Panc1 (cell line): Measurements from ENCODE around the gene HES1.

Source experiments
- CTCF ChIP-seq: fragments of 450-650 bp; IDR thresholded peaks from 2 replicates; pipeline ENCODE4 v1.5.1; 2017; ENCODE audit warnings: mild to moderate bottlenecking
- REST ChIP-seq, 2 experiments: IDR thresholded peaks; 2 replicates each; pipeline ENCODE4 v1.6.1; 2011 to 2012; ENCODE audit warnings: low read depth in 2 of 2, control low read depth in 1 of 2, low read length in 1 of 2, mild to moderate bottlenecking in 1 of 2, moderate library complexity in 1 of 2; ENCODE audit not compliant: insufficient read depth in 1 of 2
- TCF7L2 ChIP-seq: IDR thresholded peaks from 2 replicates; pipeline ENCODE4 v1.6.1; 2011; ENCODE audit warnings: mild to moderate bottlenecking, low read depth, low read length, inconsistent platforms

GRCh38 chr3:194134757-194135515 is 1.0 kb upstream of the HES1 start:
- TF ChIP-seq CTCF: no peak
- TF ChIP-seq TCF7L2: peak; percentile 85
- TF ChIP-seq REST (IDR thresholded peaks at IDR 0.05; ENCODE audit: insufficient read depth in 1 of 2, low read depth in 2 of 2, low read length in 1 of 2): 0 out of 4 replicates have a peak, but pooled peaks of 1 of the 2 experiments have one; percentile 25
